Astrocyte of the cerebellum (primary cell): ENCODE measurements around the gene CC2D2A.

ENCODE experiments used
- DNase-seq: peaks from one replicate; pipeline ENCODE4 v3.0.0-alpha.2; 2011; ENCODE audit warnings: low read depth
- H3K4me3 ChIP-seq: 2 replicates; pipeline ENCODE4 v1.5.1; 2011; ENCODE audit warnings: mild to moderate bottlenecking, low read depth, low read length, moderate library complexity
- in situ Hi-C: cut with HindIII; loops from 2 replicates; pipeline ENCODE4 v1.10.0; 2017; ENCODE audit warnings: low sequenced_read_pairs
- TF ChIP-seq, protein P1 (sequence below): IDR thresholded peaks from 2 replicates; pipeline ENCODE4 v1.5.1; 2012; ENCODE audit warnings: low read length, low read depth, moderate library complexity, mild to moderate bottlenecking; ENCODE audit errors: missing control alignments

Gene CC2D2A

GRCh38 chr4:15558561-15558960, 88.9 kb downstream of the CC2D2A start:
- no peak for DNase-seq
- TF ChIP-seq, protein P1, sequence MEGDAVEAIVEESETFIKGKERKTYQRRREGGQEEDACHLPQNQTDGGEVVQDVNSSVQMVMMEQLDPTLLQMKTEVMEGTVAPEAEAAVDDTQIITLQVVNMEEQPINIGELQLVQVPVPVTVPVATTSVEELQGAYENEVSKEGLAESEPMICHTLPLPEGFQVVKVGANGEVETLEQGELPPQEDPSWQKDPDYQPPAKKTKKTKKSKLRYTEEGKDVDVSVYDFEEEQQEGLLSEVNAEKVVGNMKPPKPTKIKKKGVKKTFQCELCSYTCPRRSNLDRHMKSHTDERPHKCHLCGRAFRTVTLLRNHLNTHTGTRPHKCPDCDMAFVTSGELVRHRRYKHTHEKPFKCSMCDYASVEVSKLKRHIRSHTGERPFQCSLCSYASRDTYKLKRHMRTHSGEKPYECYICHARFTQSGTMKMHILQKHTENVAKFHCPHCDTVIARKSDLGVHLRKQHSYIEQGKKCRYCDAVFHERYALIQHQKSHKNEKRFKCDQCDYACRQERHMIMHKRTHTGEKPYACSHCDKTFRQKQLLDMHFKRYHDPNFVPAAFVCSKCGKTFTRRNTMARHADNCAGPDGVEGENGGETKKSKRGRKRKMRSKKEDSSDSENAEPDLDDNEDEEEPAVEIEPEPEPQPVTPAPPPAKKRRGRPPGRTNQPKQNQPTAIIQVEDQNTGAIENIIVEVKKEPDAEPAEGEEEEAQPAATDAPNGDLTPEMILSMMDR = no peak
- no peak overlapping the region for H3K4me3 ChIP-seq
- in situ Hi-C loops = no loop called here

DNA sequence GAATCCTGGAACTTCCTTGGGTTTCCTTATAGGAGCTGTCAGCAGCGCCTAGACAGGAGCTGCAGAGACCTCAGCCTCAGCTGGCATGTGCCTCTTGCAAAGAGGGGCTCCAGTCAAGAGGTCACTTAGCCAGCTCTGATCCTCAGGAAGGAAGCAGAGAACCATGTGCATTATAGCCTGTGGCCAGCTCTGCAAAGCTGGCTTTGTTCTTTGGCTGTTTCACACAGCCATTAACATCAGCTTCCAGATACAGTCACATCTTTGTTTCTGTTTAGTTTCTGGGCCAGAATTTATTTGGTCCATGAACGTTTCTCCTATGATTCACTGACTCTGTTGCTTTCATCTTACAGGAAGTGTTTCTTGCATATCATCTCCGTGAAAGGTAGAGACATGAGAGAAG, 92.4 kb downstream of the CC2D2A start:
- no peak overlapping the region for H3K4me3 ChIP-seq
- no peak for DNase-seq
- in situ Hi-C loops = no loop called here
- TF ChIP-seq, protein P1 = no peak

DNA sequence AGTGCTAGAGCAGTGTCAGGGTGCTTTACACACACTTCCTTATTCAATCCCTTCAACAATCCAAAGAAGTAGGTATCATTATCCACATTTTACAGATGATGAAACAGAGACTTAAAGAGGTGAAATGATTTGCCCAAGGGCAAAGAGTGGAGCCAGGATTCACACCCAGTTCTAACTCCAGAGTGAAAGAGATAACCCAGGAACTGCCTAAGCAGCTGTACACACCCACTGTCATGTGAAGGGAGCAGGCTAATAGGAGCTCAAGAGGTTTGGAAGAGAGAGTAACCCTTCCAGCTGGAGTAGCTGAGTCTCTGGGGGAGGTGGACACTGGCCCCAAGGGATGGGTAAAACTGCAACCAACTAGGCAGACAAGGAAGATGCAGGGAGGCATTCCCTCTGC, 92.9 kb downstream of the CC2D2A start:
- in situ Hi-C loops = no loop called here
- TF ChIP-seq, protein P1 = no peak
- no peak for DNase-seq
- no peak overlapping the region for H3K4me3 ChIP-seq

- TF ChIP-seq, protein P1 = no peak
- no peak overlapping the region for H3K4me3 ChIP-seq
- no peak for DNase-seq
- in situ Hi-C loops = no loop called here
These were observed 94.2 kb downstream of the CC2D2A start for GRCh38 chr4:15563871-15564270.

- DNase-seq = no peak
- TF ChIP-seq, protein P1 = no peak
- in situ Hi-C loops = no loop called here
- no peak overlapping the region for H3K4me3 ChIP-seq
These were observed 99.1 kb downstream of the CC2D2A start for GRCh38 chr4:15568821-15569220.

DNA sequence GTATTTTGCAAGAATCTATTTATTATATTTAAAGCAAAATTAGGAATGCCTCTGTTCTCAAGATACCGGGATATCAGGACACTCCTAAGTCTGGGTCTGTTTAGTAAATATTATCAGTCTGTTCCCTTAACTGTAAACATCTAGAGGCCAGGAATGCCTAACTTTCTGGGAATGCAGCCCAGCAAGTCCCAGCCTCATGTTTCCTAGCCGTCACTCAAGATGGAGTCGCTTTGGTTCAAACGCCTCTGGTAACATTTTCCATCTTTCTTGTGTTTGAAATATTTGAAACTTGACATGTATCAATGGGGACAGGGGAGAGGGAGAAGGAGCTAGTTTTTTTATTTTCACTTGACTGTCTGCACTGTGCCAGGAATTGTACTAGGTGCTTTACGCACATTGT, 100.1 kb downstream of the CC2D2A start:
- no peak for DNase-seq

More for the DNA sequence above, 100.1 kb downstream of the CC2D2A start:
- in situ Hi-C loops = no loop called here
- TF ChIP-seq, protein P1 = no peak
- H3K4me3 ChIP-seq = no peak overlapping the region
